Tibial artery (tissue), 4 donors: ENCODE measurements around the gene ARRB2.

Experiments used
- DNase-seq, 2 donors: peaks; one replicate each; pipeline ENCODE4 v3.0.0-alpha.2; 2019
- H3K27ac ChIP-seq, 2 donors: fragments of 200-600 bp; sonication (generic) in 1 of 2; 1 replicate in 1 of 2; 2 replicates in 1 of 2; pipeline ENCODE4 v1.5.1; 2018 to 2019; ENCODE audit warnings: mild to moderate bottlenecking in 1 of 2
- H3K27me3 ChIP-seq, 2 donors: fragments of 200-600 bp; sonication (generic) in 1 of 2; one replicate each; pipeline versions ENCODE4 v1.5.1 to v1.6.0; 2016 to 2019
- H3K36me3 ChIP-seq, 3 donors: fragments of 200-600 bp; sonication (generic) in 2 of 3; one replicate each; pipeline ENCODE4 v1.5.1; 2016 to 2019; ENCODE audit warnings: mild to moderate bottlenecking in 2 of 3
- H3K4me1 ChIP-seq, 4 donors: fragments of 200-600 bp; sonication (generic) in 2 of 4; 1 replicate in 3 of 4; 2 replicates in 1 of 4; pipeline ENCODE4 v1.5.1; 2016 to 2019
- H3K4me3 ChIP-seq, 2 donors: fragments of 200-600 bp; sonication (generic) in 1 of 2; 1 replicate in 1 of 2; 2 replicates in 1 of 2; pipeline ENCODE4 v1.5.1; 2018 to 2019; ENCODE audit warnings: mild to moderate bottlenecking in 2 of 2
- H3K9me3 ChIP-seq, 3 donors: fragments of 200-600 bp; sonication (generic) in 1 of 3; one replicate each; pipeline ENCODE4 v1.5.1; 2016 to 2019
- intact Hi-C: fragments of 100-400 bp; cut with DNase I; formaldehyde crosslinking; loops from one replicate; pipeline ENCODE4 v1.15.0; 2023; ENCODE audit warnings: low total_unique reads
- TF ChIP-seq, protein P1 (sequence below), 2 experiments: fragments of 200-600 bp in 1 of 2; fragments of 450-650 bp in 1 of 2; IDR thresholded peaks; one replicate each; pipeline ENCODE4 v1.5.1; 2017 to 2019; ENCODE audit warnings: antibody characterized with exemption in 2 of 2, mild to moderate bottlenecking in 1 of 2, moderate library complexity in 1 of 2

ARRB2 gene

DNA sequence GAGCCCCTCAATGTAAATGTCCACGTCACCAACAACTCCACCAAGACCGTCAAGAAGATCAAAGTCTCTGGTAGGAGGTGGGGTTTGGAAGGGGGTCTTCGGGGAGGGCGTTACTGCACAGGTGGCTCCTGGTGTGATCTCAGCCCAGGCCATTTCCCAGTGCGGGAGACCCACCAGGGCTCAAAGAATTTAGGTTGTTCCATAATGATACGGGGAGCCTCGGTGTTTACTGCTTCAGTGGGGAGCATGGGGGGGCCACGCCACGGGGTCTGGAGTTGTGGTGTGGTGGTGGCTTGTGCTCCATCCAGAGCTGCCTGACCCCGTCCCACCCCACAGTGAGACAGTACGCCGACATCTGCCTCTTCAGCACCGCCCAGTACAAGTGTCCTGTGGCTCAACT is 7.8 kb downstream of the ARRB2 start:
- intact Hi-C loops, result no loop called here
- H3K4me1 ChIP-seq, result no peaks in the 10 kb centered on the region
- no peak overlapping the region for H3K4me3 ChIP-seq
- peaks cover 0 to 47% (median 15%) of the 10 kb centered on the region in 3 donors for H3K36me3 ChIP-seq
- DNase-seq, result no peak
- TF ChIP-seq, protein P1, sequence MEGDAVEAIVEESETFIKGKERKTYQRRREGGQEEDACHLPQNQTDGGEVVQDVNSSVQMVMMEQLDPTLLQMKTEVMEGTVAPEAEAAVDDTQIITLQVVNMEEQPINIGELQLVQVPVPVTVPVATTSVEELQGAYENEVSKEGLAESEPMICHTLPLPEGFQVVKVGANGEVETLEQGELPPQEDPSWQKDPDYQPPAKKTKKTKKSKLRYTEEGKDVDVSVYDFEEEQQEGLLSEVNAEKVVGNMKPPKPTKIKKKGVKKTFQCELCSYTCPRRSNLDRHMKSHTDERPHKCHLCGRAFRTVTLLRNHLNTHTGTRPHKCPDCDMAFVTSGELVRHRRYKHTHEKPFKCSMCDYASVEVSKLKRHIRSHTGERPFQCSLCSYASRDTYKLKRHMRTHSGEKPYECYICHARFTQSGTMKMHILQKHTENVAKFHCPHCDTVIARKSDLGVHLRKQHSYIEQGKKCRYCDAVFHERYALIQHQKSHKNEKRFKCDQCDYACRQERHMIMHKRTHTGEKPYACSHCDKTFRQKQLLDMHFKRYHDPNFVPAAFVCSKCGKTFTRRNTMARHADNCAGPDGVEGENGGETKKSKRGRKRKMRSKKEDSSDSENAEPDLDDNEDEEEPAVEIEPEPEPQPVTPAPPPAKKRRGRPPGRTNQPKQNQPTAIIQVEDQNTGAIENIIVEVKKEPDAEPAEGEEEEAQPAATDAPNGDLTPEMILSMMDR (IDR thresholded peaks at IDR 0.05), result no peak
- H3K27me3 ChIP-seq, result no peaks in the 10 kb centered on the region
- H3K27ac ChIP-seq, result no peak overlapping the region
- H3K9me3 ChIP-seq, result no peaks in the 10 kb centered on the region

DNA sequence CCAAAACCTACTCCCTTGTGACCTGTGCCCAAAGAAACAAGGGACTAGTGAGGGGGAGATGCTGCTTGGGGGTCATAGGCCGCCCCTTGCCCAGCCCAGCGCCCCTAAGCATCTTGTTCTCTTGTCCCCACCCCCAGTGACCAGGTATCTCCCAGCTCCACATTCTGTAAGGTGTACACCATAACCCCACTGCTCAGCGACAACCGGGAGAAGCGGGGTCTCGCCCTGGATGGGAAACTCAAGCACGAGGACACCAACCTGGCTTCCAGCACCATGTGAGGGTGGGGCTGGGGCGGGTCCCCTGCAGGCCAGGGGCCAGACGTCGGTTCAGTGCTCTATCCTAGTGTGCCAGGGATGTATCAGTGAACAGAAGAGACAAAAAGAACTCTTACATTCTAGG is 8.7 kb downstream of the ARRB2 start:
- no peaks in the 10 kb centered on the region for H3K4me1 ChIP-seq
- no peaks in the 10 kb centered on the region for H3K9me3 ChIP-seq
- H3K27me3 ChIP-seq, result no peaks in the 10 kb centered on the region
- no peak for DNase-seq
- TF ChIP-seq, protein P1 (IDR thresholded peaks at IDR 0.05), result no peak
- intact Hi-C loops, result no loop called here
- no peak overlapping the region for H3K27ac ChIP-seq
- peaks cover 0 to 47% (median 15%) of the 10 kb centered on the region in 3 donors for H3K36me3 ChIP-seq
- H3K4me3 ChIP-seq, result no peak overlapping the region

DNA sequence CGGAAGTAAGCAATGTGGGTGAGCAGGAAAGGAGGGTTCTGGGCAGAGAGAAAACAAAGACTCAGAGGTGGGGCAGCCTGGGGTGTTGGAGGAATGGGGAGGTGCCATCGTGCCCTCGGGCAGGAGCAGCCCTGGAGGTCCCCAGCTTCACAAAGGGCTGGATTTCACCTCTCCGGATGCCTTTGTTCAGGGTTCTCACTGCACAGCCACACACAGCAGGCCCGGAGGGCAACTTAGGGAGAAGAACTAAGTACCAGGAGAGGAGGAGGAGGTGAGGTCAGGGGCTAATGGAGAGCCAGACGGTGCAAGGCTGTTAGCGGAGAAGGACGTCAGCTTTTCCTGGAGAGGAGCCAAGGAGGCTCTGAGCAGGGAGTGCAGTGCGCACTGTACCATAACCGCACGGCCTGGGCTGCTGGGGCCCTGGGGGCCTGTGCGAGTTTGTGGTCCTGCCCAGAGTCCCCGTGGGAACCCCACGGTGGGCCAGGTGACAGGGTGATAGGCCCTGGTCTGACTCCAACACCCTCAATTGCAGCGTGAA is 9.3 kb downstream of the ARRB2 start:
- TF ChIP-seq, protein P1 (IDR thresholded peaks at IDR 0.05), result no peak
- Histone ChIP-seq H3K36me3 (peaks cover 0 to 47% (median 15%) of the 10 kb centered on the region in 3 donors), H3K27ac (no peak overlapping the region), H3K4me3 (no peak overlapping the region), H3K4me1 (no peaks in the 10 kb centered on the region), H3K27me3 (no peaks in the 10 kb centered on the region), H3K9me3 (no peaks in the 10 kb centered on the region)
- no peak for DNase-seq
- intact Hi-C loops, result no loop called here

DNA sequence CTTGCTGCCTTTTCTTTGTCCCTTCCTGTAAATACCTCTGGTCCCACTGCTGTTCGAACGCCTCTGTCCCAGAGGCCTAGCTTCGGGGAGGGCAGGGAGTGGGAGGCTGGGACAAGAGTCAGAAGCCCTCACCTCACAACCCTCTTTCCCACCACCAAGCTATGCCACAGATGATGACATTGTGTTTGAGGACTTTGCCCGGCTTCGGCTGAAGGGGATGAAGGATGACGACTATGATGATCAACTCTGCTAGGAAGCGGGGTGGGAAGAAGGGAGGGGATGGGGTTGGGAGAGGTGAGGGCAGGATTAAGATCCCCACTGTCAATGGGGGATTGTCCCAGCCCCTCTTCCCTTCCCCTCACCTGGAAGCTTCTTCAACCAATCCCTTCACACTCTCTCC is 10.4 kb downstream of the ARRB2 start:
- Histone ChIP-seq H3K9me3 (no peaks in the 10 kb centered on the region), H3K27me3 (no peaks in the 10 kb centered on the region), H3K27ac (no peak overlapping the region), H3K36me3 (peaks cover 0 to 46% (median 15%) of the 10 kb centered on the region in 3 donors), H3K4me3 (no peak overlapping the region), H3K4me1 (no peaks in the 10 kb centered on the region)
- no peak for DNase-seq
- TF ChIP-seq, protein P1 (IDR thresholded peaks at IDR 0.05), result no peak
- intact Hi-C loops, result no loop called here

DNA sequence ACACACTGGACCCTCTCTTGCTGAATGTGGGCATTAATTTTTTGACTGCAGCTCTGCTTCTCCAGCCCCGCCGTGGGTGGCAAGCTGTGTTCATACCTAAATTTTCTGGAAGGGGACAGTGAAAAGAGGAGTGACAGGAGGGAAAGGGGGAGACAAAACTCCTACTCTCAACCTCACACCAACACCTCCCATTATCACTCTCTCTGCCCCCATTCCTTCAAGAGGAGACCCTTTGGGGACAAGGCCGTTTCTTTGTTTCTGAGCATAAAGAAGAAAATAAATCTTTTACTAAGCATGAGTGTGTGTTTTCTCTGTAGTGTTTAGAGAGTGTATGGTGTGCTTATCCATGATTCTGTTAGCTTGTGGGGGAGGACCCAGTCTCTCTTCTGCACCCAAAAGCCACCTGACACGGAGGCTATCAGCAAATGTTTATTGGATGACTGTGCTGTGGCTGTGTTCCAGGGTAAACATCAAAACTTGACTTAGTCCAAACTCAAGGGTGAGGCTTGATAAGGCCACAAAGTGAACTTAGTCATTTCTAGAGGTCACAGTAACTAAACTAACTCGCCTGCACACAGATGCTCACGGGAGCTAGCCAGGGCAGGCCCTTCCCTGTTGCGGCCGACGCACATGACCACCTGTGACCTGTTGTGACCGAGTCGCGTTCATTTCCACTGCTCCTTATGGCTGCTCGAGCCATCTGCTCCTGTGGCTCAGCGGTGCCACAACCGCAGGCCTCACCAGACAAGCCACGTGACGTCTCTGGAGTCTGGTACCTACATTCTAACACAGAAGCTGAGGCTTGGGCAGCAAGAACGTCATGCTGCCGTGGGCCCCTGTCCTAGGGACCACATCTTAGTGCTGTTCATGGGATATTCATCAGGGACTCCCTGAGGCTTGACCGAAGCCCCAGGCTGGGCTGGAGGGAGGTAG is 11.0 kb downstream of the ARRB2 start:
- peaks cover 0 to 40% (median 9%) of the 10 kb centered on the region in 3 donors for H3K36me3 ChIP-seq
- intact Hi-C loops, result no loop called here
- no peaks in the 10 kb centered on the region for H3K9me3 ChIP-seq
- H3K27me3 ChIP-seq, result no peaks in the 10 kb centered on the region
- no peaks in the 10 kb centered on the region for H3K4me1 ChIP-seq
- TF ChIP-seq, protein P1 (IDR thresholded peaks at IDR 0.05), result no peak
- no peak overlapping the region for H3K27ac ChIP-seq
- H3K4me3 ChIP-seq, result no peak overlapping the region
- no peak for DNase-seq
